GM18873 (cell line): ENCODE measurements around the gene EIF4H.
"Not testable (repeated sequence)": the region's sequence is repeated elsewhere in the genome, so short reads cannot be mapped to it uniquely, and the experiment has no call there.

ENCODE experiments used
- ATAC-seq: cut with Tn5 transposase; IDR thresholded peaks from one replicate; pipeline ENCODE4 v1.9.1; 2021; ENCODE audit warnings: mild to moderate bottlenecking, moderate library complexity, moderate number of reproducible peaks; ENCODE audit not compliant: unreplicated experiment, low FRiP score

Gene EIF4H

DNA sequence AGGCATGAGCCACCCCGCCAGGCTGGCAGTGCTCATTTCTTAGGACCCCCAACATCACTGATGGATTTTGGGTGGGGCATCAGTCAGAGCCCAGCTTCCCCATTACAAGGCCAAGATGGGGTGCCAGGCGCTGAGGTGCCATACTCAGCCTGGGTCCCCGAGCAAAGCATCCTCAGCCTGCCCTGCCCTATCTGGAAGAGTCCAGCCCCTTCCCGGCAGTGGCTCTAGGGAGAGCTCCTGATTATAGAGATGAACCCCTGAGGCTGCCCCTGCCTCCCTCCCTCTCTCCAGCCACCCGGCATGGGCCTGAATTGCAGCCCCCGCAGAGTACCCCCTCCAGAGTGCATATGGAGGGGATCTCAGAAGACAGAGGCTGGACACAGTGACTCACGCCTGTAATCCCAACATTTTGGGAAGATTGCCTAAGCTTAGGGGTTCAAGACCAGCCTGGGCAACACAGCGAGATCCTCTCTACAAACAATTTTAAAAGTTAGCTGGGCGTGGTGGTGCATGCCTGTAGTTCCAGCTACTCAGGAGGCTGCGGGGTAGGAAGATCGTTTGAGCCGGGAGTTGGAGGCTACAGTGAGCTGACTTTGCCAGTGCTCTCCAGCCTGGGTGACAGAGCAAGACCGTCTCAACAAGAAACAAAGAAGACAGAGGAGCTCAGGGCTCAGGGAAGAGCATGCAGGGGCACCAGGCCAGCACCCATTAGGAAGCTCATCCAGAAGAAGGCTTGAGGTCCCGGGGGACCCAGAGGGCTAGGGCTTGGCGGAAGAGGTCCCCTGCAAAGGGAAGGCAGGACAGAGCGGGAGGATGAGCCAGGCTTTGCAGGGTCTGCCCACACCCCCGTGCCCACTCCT lies 48.9 kb downstream of the EIF4H start:
- ATAC-seq = no peak

DNA sequence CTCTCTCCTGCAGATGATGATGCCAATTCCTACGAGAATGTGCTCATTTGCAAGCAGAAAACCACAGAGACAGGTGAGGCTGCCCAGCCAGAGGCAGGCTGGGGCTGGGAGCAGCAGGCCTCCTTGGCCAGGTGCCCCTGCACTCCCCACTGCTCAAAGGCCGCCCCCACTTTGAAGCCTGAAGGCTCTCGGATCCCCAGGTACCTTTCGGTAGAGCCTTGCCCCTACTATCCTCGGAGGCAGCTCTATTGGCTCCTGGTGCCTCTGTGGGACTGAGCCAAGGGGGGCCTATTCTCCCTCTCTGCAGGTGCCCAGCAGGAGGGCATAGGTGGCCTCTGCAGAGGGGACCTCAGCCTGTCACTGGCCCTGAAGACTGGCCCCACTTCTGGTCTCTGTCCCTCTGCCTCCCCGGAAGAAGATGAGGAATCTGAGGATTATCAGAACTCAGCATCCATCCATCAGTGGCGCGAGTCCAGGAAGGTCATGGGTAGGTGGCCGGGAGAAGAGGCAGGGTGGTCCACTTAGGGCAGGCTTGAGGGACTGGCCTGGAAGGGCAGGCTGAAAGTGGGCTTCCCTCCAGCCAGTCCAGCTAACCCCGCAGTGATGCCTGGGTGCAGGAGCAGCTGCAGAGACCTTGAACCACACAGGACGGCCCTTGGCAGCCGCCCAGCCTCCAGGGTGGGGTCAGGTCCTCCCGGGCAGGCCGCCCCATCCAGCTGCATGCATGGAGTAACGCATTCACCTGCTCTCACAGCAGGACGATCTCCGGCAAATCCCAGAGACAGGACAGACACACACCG lies 49.8 kb downstream of the EIF4H start:
- ATAC-seq = no peak

DNA sequence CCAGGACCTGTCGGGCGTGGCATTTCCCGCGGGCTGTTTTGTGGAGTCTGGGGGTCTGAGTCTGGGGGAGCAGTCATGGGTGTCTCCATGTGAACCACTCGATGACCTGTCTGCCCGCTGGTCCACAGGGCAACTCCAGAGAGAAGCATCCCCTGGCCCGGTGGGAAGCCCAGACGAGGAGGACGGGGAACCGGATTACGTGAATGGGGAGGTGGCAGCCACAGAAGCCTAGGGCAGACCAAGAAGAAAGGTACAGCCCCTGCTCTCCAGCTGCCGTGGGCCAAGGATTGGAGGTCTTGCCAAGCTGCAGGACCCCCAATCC lies 50.3 kb downstream of the EIF4H start:
- no peak for ATAC-seq

DNA sequence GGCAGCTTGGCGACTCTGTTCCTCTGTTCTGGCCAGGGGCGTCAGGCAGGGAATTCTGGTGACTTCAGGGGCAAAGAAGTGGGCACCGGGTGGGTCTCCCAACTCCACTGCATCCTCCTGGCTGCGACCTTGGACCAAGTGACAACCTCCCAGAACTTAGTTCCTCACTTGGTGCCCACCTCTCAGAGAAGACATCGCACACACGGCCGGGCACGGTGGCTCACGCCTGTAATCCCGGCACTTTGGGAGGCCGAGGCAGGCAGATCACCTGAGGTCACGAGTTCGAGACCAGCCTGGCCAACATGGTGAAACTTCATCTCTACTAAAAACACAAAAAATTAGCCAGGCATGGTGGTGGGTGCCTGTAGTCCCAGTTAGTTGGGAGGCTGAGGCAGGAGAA lies 50.8 kb downstream of the EIF4H start:
- ATAC-seq = not testable (repeated sequence)

DNA sequence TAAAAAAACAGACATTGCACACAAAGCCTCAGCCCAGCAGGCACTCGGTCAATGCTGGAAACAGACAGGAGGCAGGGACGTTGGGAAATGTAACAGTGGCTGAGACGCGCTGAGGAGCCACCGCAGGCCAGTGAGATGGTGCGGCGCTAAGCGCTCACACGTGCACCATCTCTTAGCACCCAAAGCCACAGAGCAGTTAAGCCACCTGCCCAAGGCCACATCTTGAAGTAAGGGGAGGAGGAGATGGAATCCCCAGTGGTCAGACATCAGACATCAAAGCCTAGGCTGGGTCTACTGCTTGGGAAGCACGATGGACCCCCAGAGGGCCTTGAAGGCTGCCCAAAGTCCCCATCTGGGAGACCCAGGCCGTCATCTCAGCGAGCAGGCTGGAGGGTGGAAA lies 51.2 kb downstream of the EIF4H start:
- ATAC-seq = no peak

DNA sequence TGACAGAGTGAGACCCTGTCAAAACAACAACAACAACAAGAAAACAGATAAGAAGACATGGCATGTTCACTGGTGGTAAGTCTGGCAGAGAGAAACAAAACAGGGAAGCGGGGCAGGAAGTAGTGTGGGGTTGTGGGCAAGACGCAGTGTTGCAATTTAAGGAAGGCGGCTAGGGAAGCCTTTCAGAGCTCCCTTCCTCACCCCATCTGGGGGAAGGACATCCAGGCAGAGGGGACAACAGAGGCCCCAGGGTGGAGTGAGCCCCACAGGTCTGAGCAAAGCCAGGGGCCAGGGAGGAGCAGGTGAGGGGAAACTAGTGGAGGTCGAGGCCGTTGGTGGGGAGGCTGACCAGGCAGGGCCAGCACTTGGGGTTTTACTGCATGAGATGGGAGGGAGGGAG lies 52.5 kb downstream of the EIF4H start:
- no peak for ATAC-seq

DNA sequence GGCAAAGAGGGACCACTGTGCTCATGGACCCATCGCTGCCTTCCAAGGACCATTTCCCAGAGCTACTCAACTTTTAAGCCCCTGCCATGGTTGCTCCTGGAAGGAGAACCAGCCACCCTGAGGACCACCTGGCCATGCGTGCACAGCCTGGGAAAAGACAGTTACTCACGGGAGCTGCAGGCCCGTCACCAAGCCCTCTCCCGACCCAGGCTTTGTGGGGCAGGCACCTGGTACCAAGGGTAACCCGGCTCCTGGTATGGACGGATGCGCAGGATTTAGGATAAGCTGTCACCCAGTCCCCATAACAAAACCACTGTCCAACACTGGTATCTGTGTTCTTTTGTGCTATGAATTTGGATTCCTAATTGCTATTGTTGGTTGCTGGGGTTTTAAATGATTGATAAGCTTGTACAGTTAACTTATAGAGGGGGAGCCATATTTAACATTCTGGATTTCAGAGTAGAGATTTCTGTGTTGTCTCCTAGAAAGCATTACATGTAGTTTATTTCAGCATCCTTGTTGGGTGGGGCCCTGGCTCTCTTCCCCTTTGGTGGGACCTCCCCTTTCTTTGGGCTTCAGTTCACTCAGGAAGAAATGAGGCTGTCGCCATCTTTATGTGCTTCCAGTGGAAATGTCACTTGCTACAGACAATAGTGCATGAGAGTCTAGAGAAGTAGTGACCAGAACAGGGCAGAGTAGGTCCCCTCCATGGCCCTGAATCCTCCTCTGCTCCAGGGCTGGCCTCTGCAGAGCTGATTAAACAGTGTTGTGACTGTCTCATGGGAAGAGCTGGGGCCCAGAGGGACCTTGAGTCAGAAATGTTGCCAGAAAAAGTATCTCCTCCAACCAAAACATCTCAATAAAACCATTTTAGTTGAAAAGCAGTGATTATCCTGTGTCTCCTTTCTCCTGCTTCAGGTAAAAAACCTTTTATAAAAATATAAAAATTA lies 55.1 kb downstream of the EIF4H start:
- no peak for ATAC-seq

DNA sequence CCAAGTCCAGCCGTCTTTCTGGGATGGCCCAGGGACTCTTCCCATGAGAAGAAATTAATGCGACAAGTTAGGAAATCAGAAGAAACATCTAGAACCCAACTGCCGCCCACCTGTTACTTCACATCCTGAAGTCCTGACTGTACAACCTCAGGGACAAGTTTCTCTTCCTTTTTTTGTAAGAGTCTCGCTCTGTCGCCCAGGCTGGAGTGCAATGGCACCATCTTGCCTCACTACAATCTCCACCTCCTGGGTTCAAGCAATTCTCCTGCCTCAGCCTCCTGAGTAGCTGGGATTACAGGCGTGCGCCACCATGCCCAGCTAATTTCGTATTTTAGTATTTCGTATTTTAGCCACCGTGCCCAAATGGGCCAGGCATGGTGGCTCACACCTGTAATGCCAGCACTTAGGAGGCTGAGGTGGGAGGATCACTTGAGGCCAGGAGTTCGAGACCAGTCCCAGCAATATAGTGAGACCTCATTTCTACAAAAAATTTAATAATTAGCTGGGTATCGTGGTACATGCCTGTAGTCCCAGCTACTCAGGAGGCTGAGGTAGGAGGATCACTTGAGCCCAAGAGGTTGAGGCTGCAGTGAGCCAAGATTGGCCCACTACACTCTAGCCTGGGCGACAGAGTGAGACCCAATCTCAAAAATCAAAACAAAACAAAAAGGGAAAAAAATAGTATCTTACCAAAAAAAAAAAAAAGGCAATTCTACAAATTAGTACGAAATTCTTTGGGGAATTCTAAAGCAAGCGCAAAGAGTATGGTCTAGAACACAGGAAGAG lies 56.5 kb downstream of the EIF4H start:
- ATAC-seq = no peak

DNA sequence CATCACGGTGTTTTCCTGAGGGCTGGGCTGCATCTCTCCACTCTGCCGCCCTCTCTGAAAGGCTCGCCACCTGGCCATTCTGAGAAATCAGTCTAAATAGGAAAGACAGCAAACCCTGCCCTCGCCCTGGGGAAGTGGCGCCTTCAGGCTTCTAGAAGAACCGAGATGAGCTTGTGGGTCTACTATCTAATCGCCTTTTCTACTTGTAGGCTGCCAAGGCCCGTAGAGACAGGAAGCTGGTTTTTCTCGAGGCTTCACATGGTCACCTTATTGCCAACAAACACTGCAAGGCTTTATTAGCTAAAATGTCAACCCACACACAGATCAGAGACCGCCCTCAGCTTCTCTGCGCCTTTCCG lies 57.1 kb downstream of the EIF4H start:
- peak; percentile 68 for ATAC-seq

DNA sequence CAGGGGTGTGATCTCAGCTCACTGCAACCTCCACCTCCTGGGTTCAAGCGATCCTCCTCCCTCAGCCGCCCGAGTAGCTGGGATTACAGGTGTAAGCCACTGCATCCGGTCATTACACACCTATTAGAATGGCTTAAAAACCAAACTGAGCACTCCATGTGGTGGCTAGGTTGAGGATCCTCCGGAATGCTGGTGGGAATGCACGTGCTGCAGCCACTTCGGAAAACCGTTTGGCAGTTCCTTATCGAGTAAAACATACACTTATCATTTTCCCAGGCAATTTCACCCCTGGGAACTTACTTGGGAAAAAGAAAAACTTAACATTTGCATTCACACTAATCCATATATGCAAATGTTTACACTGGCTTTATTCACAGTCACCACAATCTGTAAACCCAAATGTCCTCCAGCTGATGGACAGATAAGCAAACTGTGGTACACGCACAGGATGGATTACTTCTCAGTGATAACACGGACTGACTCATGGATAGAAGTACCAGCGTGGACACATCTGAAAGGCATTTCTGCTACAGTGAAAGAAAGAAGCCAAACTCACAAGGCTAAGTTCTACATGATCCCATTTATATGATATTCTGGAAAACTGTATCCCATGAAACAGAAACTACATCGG lies 59.6 kb downstream of the EIF4H start:
- no peak for ATAC-seq

DNA sequence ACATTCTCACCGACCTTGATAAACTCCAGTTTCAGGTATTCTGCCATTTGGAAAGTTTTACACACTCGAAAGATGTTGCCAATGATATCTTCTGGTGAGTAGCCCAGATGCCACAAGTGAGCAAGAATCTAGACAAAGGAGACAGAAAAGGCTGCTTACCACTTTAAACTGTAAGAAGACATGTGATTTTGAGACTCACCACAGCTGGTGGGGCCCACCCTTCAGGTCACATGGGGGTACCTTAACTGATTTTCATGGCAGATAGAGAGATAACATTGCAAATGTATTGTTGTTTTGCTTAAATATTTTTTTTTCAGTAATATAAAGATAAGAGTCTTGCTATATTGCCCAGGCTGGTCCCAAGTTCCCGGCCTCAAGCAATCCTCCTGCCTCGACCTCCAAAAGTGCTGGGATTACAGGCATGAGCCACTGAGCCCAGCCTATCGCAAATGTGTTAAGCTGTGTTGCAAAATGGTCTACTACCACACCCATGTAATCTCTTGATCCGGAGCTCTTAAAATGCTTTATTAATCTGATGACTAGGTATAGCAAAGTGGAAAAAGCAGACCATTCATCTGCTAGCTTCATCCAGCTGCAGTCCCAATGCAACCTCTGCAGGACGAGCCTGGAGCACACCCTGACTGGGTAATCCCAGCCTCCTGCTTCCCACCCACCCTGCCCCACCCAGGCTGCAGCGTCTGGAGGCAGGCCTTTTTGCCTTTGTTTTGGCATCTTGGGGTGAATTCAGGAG lies 61.5 kb downstream of the EIF4H start:
- ATAC-seq = no peak

DNA sequence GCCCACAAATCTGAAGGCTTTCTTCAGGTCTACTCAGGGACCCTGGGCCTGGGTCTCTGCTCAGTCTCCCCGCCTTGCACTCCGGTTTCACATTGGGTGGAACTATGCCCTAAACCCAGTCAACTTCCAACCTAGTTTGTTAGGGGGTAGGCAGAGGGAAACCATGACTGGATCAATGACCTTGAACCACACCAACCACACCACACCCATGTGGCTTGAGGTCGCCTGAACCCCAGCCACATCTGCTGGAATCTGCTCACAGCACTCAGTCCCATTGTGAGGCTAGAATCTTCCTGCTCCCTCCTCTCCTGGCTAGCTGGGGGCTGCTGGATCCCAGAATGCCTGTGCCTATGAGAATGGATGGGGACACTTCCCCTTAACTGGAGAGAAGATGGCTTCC lies 62.1 kb downstream of the EIF4H start:
- ATAC-seq = no peak

DNA sequence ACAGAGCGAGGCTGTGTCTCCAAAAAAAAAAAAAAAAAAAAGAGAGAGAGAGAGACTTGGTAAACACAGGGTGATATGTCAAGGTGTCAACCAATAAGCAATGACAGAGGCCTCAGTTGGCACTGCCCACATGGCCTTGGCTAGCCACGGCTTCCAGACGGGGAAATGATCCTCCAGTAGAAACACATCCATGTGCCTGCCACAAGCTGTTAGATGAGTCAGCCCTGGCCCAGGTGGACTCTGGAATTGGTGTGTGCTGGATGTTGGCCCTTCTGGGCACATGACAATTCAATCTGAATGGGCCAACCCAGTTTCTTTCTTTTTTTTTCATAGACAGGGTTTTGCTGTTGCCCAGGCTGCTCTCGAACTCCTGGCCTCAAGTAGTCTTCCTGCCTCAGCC lies 66.3 kb downstream of the EIF4H start:
- no peak for ATAC-seq

DNA sequence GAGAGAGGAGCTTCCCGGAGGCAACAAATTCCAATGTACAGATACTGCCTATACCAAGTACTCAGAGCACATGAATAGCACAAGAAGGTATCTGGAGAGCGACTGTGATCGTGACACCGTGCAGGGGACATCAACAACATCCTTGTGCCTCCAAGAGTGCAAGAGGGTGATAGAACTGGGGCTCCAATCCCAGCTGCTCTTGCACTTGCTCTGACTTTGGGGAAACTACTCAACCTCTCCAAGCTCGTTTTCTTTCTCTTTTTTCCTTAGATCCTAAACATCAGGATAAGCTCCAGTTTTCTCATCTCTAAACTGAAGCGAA lies 67.9 kb downstream of the EIF4H start:
- no peak for ATAC-seq

DNA sequence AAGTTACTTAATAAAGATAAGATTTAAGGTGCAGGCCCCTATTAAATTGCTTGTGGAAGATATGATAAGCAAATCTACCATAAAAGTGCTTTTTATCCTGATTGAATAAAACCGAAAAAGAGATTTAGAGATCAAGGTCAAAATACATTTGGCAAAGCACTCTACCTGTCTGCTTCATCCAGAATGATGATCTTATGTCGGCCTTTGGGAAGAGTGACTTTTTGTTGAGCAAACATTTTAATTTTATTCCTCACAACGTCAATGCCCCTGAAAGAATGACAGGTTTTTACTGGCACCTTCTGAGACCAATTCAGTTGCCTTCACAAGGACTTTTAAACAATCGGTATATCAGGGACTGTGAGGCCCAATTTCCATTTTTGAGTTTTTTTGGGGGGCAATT lies 72.3 kb downstream of the EIF4H start:
- no peak for ATAC-seq
